Stimulated activated CD8-positive, alpha-beta memory T cell treated with anti-CD3 and anti-CD28 coated beads, Interleukin-7, amount 100 ng/mL, for 1 hour (primary cell): Measurements from ENCODE around the gene CCDC175.

ENCODE experiments used
- DNase-seq, 2 donors: peaks; one replicate each; pipeline ENCODE4 v3.0.0-alpha.2; 2020; ENCODE audit warnings: low read depth in 2 of 2

CCDC175 gene

DNA sequence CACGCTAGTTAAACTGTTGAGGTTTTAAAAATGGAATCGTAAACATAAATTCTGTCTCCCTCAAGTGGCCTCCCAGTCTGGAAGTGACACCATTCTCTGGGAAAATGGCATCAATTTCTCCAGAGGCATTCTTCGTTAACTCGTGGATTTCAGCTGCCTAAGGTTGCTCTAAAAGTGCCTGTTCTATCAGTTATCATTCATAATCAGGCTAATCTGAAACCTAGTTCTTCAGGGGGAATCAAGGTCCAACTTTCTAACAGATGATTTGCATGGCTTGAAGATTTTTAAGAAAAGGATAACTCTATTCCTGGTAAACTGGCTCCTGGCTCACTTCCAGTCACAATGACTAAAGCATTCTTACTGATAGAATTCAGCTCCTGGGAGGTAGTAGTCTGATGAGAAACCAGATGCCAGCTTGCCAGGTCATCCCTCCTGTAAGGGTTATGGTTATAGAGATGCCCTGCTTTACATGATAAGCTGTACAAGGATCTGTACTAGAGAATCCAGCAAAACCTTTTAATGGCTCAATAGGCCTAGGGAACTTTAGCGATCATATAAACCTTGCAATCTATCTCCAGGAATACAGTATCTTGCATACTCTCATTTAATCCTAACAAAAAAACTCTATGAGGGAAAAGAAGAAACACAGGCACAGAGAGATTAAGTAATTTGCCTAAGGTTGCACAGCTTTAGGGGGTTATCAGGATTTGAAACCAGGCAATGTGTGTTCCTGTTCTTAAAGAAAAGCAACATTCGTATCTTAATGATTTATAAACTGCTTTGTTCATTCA, 93.9 kb downstream of the CCDC175 start:
- no peak for DNase-seq

DNA sequence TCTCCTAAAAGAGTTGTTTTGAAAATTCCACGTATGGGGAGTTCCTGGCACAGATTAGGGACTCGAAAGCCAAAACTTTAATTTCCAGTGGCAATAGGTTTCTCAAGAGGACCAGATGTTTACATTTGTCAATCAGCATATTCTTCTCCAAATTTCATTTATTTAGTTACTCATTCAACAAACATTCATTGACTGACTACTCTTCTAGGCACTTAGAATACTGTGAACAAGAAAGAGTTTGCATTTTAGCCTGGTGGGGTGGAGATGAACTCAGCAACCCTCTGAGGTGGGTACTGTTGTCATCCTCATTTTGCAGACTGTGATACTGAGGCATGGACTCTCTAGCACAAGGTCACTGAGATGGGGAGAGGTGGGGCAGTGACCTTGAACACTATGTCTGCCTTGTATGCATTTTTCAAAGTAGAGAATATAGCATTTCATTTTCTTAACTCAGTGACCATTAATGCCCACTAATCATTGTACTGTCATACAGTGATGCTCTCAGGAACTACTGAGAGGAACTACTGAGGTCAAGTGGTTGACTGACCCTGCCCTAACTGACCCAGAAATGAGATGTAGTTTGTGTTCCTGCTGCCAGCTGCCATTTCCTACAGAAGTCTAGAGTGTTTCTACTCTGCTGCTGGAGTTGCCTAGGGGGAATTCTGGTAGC, 94.6 kb downstream of the CCDC175 start:
- no peak for DNase-seq

DNA sequence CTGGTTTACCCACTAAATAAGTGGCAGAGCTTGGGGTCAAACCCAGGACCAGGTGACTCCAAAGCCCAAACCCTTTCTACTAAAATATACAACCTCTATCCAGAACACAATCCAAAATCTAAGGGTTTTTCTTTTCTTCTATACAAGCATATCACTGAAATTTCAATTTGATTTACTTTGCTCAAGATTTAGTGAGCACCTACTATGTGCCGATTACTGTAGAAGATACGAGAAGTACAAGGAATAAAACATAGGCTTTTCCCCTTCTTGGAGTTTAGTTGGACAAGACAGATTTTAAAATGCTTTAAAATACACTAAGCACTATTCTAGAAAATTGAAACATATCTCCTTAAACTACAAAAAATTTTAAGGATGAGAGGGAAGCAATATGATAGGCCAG, 95.2 kb downstream of the CCDC175 start:
- DNase-seq = no peak

DNA sequence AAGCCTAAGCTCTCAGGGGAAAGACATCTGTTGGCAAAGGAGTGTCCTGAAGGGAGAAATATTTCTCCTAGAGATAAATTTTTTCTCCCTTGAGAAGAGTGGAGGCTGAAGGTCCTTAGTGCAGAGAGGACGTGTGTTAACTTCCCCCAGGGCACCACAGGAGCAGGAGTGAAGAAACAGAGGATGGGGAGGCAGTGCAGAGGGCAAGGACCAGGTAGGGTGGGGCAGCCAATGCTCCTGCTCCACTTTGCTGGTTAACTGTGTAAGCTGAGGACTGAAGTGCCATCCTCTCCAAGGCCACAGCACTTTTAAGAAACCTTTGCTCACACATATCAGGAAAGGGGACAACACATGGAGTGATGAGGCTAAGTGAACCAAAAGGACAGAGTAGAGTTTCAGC, 96.4 kb downstream of the CCDC175 start:
- DNase-seq = no peak

DNA sequence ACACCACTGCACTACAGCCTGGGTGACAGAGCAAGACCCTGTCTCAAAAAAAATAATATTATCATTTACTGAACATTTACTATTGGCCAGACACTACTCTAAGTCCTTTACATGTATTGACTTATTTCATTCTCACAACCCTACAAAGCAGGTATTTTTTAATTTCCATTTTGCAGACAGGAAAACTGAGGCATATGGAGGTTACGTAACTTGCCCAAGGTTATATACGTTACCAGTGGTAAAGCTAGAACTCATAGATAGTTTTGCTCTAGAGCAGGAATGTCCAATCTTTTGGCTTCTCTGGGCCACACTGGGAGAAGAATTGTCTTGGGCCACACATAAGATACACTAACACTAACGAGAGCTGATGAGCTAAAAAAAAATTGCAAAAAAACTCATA, 98.1 kb downstream of the CCDC175 start:
- no peak for DNase-seq

DNA sequence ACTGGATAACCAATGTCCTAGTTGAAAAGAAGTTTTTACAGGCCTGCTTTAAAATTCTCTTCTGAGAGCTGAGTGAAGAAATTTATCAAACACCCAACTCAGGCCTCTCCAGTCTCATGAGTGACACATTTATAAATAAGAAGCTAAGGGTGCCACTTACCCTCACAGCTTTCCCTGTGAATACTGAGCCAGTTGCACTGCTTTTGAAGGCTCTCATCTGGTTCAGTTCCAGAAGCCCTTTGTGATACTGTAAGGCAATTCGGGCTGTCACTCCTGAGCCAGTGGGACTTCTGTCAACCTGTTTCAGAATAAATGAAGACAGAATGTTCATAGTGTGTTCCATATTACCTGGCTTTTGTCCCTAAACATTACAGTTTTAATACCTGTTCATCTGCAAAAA, 100.9 kb downstream of the CCDC175 start:
- no peak for DNase-seq

DNA sequence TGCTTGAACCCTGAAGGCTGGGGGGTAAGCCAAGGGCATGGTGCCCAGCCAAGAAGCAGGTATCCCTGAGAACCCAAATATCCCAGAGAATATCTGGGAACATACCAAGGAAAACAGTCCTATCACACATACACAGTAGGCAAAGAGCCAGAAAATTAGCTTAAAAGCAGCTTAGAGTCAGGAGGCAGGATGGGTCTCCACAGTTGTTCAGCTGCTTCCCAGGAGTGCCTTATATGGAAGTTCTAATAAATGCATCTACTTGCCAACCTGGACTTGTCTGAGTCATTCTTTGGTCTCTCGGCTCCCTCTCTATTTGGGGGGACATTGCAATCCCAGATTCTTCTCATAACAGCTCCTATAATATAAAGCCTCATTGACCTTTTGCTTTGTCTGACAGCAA, 102.4 kb downstream of the CCDC175 start:
- DNase-seq = no peak

DNA sequence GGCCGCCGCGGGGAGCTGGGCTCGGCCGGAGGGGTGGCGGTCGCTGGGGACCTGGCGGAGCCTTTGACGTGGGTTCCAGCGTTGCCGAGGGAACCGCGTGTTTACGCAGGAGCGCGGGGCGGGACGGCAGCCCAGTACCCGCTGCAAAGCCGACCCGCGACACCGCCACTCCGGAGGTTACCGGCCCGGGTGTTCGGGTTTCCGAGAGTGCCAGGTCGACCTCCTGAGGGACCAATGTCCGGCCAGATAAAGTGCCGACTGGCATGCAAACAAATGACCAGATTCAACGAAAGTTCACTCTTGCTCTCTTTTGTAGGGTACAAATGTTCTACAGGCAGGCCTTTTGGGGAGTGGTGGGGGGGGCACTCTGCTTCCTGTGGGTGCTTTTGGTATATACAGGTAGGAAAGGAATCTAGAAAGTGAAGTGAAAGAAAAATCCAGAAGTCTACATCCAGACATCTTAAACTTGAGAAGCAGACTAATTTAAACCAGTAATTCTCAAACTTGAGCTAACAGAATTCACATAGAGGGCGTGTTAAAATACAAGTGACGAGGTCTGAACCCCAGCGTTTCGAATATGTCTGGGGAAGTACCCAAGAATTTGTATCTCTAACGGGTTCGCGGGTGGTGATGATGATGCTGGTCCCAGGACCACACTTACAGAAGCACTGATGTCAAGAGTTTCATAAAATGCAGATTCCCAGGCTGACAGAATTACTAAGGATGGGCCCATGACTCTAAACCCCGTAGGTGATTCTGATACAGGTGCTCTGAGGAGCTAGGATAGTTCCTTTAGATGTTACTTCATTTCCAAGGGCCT, 111.1 kb downstream of the CCDC175 start, which contains the start of gene GPR135:
GPR135 (minus strand) TSS at position 65 of the 820 bp plus-strand sequence. CDS start 154 bp downstream, outside the sequence.
- no peak for DNase-seq

DNA sequence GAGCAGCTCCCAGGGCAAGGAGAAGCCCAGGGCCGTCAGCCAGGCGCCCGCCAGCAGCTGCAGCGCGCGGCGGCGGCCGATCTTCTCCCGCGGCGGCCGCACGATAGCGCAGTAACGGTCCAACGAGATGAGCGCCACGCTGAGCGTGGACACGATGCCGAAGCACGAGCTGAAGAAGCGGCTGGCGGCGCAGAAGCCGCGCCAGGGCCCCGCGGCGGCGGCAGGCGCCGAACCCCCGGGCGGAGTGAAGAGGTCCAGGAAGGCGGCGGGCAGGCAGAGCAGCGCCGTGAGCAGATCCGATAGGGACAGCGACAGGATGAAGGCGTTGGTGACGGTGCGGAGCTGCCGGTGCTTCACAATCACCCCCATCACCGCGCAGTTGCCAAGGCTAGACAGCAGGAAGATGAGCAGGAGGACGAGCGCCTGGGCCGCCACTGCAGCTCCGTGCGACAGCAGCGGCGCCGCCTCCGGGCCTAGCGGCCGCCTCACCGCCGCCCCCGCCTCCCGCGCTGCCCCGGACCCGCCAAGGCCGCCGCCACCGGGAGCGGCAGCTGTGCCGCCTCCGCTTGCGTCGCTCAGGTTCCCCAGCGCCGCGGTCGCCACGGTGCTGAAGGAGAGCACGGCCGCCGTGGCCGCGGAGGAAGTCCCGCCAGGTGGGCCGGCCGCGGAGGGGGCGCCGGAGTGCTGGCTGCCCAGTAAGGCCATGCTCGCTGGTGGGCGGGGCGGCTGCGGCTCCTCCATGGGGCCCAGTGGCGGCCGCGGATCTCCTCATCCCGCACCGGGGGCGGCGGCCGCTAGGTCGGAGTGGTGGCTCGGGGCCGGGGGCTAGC, 111.9 kb downstream of the CCDC175 start:
- no peak for DNase-seq

DNA sequence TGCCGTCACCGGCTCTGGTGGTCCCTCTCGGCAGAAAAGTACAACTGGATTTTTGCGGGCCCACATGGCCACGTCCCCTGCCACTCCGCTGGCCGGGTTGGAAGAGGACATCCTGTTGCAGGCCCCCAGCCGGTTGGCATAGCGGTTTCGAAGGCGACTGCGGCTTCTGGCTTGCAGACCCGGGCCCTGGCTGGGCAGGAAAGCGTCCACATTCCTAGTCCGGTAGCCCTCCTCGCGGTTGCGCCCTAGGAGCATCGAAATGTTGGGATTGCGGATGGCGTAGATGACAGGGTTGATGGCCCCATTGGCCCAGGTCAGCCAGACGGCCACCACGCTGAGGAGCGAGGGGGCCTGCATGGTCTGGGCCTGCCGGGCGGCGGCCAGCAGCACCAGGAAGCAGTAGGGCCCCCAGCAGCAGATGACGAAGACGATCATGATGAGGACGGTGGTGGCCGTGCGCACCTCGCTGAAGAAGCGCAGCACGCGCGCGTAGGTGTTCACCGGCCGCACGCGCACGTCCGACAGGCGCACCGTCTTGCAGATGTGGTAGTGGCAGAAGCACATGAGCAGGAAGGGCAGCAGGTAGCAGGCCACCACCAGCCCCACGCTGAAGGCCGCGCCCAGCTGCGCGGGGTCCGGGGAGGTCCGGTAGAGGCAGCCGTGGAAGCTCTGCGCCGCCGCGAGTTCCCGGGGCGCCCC, 112.7 kb downstream of the CCDC175 start:
- DNase-seq = no peak

DNA sequence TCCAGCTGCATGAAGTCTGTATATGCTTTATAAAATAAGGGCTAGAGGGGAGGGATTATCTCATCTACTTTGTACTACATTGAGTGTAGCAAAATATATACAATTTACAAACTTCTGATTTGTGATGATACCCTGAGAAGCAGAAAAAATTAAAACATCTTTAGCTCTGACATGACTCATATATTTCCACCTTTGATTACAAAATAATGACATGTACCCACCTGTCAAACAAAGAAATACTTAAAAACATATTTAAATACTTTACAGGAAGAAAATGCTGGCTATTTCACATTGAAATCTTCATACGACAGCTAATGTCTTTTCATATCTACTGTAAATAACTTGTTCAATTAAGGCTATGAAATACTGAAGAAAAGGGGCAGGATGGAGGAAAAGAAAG, 114.7 kb downstream of the CCDC175 start:
- no peak for DNase-seq

DNA sequence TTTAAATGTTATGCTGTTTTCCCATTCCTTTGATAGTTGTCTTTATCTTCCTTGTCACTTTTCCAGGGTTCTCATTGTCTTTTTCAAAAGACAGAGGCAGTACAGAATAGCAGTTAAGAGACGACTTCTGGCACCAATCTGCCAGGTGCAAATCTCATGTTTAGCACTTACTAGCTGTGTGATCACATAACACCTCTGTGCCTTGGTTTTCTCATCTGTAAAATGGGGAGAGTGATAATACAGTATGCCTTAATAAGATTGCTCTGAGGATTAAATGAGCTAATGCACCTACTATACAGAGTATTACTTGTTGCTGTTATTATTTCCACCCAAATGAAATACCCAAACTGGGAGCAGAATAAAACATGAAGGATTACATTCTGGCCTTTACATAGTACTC, 116.2 kb downstream of the CCDC175 start:
- DNase-seq = no peak

DNA sequence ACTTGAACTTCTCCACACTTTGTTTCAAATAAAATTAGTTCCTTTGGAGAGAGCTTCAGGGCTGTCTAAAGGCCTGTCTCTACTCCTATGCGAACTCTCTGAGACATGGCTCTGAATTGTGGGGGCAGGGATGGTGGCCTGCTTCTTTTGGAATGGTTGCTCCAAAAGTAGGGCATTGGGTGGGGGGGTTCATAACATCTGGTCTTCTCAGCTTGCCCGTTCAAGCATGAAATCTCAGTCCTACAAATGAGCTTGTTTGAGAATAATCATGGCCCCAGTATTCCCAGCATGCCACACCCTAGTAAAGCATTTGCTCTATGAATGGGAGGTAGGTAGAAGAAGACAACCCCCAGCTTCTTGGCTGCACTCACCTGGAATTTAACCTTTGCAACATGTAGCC, 118.1 kb downstream of the CCDC175 start:
- no peak for DNase-seq

DNA sequence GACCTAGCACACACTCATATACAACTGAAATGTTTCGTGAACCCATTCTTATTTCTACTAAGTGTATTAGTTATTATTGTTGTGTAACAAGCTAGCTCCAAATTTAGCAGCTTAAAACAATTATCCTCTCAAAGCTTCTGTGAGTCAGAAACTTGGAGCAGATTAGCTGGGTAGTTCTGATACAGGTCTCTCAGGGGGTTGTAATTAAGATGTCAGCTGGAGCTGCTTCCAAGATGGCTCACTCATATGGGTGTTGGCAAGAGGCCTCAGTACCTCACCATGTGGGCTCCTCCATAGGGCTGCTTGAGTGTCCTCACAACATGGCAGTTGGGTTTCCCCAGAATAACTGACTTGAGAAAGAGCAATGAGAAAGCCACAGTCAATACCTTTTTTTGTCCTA, 121.2 kb downstream of the CCDC175 start:
- no peak for DNase-seq
